CD4-positive, alpha-beta memory T cell (primary cell): ENCODE measurements around the gene CHSY3. TPM values are rescaled to one million over a fixed set of nuclear protein-coding genes. Genes with fewer than 3 reads are reported as not detected.
A peak's percentile ranks its signal among the peaks of the same experiment; 100 is the strongest.

Experiments used
- CTCF ChIA-PET: fragments of 350-600 bp; sonication (Branson Sonifier 250); formaldehyde crosslinking; loops from one replicate; lab custom pipeline; 2021; ENCODE audit warnings: inconsistent platforms; ENCODE audit not compliant: partially characterized antibody; lab: Charles Lee
- POLR2A ChIA-PET: fragments of 350-600 bp; sonication (Branson Sonifier 250); formaldehyde crosslinking; loops from one replicate; lab custom pipeline; 2021; ENCODE audit not compliant: partially characterized antibody; lab: Charles Lee
- DNase-seq, 5 donors: peaks; one replicate each; pipeline versions ENCODE4 v3.0.0 to v3.0.0-alpha.2; 2020 to 2022; ENCODE audit warnings: mixed read lengths in 1 of 5
- H3K27ac ChIP-seq: one replicate; pipeline ENCODE4 v1.7.0; 2013; ENCODE audit warnings: low read depth, low read length
- H3K27me3 ChIP-seq: 2 replicates; pipeline ENCODE4 v1.7.0; 2013; ENCODE audit warnings: mild to moderate bottlenecking, low read length, moderate library complexity; ENCODE audit not compliant: insufficient read depth
- H3K36me3 ChIP-seq: 2 replicates; pipeline ENCODE4 v1.7.0; 2013; ENCODE audit warnings: mild to moderate bottlenecking, low read length, moderate library complexity; ENCODE audit not compliant: insufficient read depth
- H3K4me1 ChIP-seq: 2 replicates; pipeline ENCODE4 v1.7.0; 2013; ENCODE audit warnings: mild to moderate bottlenecking, low read length, moderate library complexity; ENCODE audit not compliant: insufficient read depth
- H3K4me3 ChIP-seq, 2 donors: one replicate each; pipeline ENCODE4 v1.7.0; 2013; ENCODE audit warnings: low read length in 2 of 2, mild to moderate bottlenecking in 1 of 2
- H3K9me3 ChIP-seq, 2 donors: one replicate each; pipeline ENCODE4 v1.7.0; 2013; ENCODE audit warnings: low read length in 2 of 2, control low read depth in 1 of 2; ENCODE audit not compliant: control insufficient read depth in 1 of 2
- H3K27ac Mint-ChIP-seq, 7 donors: one replicate each; pipeline ENCODE4 v1.8.0; 2020 to 2021; ENCODE audit warnings: mixed read lengths in 7 of 7, mild to moderate bottlenecking in 6 of 7, inconsistent platforms in 3 of 7, moderate library complexity in 3 of 7
- H3K27me3 Mint-ChIP-seq, 2 donors: one replicate each; pipeline ENCODE4 v1.8.0; 2020 to 2021; ENCODE audit warnings: mixed read lengths in 2 of 2
- H3K36me3 Mint-ChIP-seq, 2 donors: one replicate each; pipeline ENCODE4 v1.8.0; 2020 to 2021; ENCODE audit warnings: mixed read lengths in 2 of 2, inconsistent platforms in 1 of 2, mild to moderate bottlenecking in 1 of 2
- H3K4me1 Mint-ChIP-seq, 4 donors: one replicate each; pipeline ENCODE4 v1.8.0; 2020 to 2021; ENCODE audit warnings: mixed read lengths in 4 of 4, mild to moderate bottlenecking in 1 of 4
- H3K4me3 Mint-ChIP-seq, 8 donors: one replicate each; pipeline ENCODE4 v1.8.0; 2020 to 2021; ENCODE audit warnings: mixed read lengths in 8 of 8, mild to moderate bottlenecking in 7 of 8, moderate library complexity in 6 of 8, inconsistent platforms in 3 of 8
- H3K9me3 Mint-ChIP-seq, 8 donors: one replicate each; pipeline ENCODE4 v1.8.0; 2020 to 2021; ENCODE audit warnings: mixed read lengths in 8 of 8, mild to moderate bottlenecking in 5 of 8, inconsistent platforms in 3 of 8, moderate library complexity in 1 of 8
- intact Hi-C: fragments of 100-400 bp; cut with micrococcal nuclease; formaldehyde crosslinking; loops from one replicate; pipeline ENCODE4 v1.15.1; 2023
- polyA plus RNA-seq, 2 donors: library from polyadenylated mRNA; unstranded; fragments of 300-500 nt; fragmentation: Illumina TruSeq; gene quantifications; one replicate each; pipeline ENCODE4 v1.2.3, GENCODE V29; 2021
- total RNA-seq, 2 experiments: library from RNA; stranded (reverse); gene quantifications; one replicate each; pipeline ENCODE4 v1.2.3, GENCODE V29; 2021

CHSY3 gene
- total and polyA plus RNA-seq, 4 experiments from 2014 or later, result not detected

DNA sequence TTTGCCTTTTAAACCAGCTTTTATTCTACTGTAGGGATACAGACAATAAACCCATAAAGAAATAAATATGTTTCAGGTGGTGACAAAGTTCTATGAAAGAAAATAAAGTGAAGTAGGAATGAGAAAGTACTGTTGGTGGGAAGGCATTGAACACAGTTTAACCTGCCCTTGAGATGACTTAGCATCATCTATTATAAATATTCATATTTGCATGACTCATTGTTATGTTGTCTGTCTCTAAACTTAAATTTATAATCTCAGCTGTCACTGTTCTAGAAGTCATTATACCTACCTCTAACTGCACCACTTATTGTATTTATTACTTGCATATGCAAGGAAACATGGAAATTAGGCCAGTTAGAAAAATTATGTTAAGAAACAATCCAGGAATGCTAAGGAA, 202.2 kb downstream of the CHSY3 start:
- no peaks in the 10 kb centered on the region for H3K9me3 Mint-ChIP-seq
- no peaks in the 10 kb centered on the region for H3K27me3 Mint-ChIP-seq
- ChIA-PET POLR2A (no interaction called here), CTCF (no interaction called here)
- no peaks in the 10 kb centered on the region for H3K4me1 Mint-ChIP-seq
- no peaks in the 10 kb centered on the region for H3K4me1 ChIP-seq
- H3K36me3 Mint-ChIP-seq, result no peaks in the 10 kb centered on the region
- H3K27me3 ChIP-seq, result no peaks in the 10 kb centered on the region
- intact Hi-C loops, result loop anchor here (5.0 kb wide), 1 partner anchor 1311 kb away; no protein-coding TSS in a partner anchor
- H3K27ac Mint-ChIP-seq, result no peak overlapping the region
- no peaks in the 10 kb centered on the region for H3K9me3 ChIP-seq
- H3K4me3 ChIP-seq, result no peak overlapping the region
- H3K36me3 ChIP-seq, result no peaks in the 10 kb centered on the region
- no peak for DNase-seq
- H3K27ac ChIP-seq, result no peak overlapping the region
- no peak overlapping the region for H3K4me3 Mint-ChIP-seq

DNA sequence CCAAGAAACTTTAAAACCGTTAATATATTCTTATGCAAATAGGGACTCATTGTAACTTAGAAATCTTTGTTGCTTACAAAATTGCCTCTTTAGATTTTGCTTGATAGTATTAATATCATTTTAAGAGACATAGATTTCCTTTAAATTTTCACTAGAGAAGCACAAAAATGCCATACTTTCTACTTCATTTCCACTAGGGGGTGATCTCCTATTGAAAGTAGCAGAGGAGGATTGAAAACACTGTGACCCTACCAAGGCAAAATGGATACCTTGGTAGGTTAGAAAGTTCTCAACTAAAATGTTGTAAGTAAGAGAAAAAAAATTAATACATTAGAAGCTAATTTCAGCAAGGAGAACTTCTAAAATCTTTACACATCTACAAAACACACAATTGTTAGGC, 204.9 kb downstream of the CHSY3 start:
- Mint-ChIP-seq H3K9me3 (no peaks in the 10 kb centered on the region), H3K27me3 (no peaks in the 10 kb centered on the region), H3K4me3 (no peak overlapping the region), H3K27ac (no peak overlapping the region), H3K36me3 (no peaks in the 10 kb centered on the region), H3K4me1 (no peaks in the 10 kb centered on the region)
- Histone ChIP-seq H3K9me3 (no peaks in the 10 kb centered on the region), H3K27ac (no peak overlapping the region), H3K36me3 (no peaks in the 10 kb centered on the region), H3K27me3 (no peaks in the 10 kb centered on the region), H3K4me3 (no peak overlapping the region), H3K4me1 (no peaks in the 10 kb centered on the region)
- ChIA-PET CTCF (no interaction called here), POLR2A (interaction anchor here (0.7 kb wide), 1 partner anchor 392 kb away, joined by 3 read pairs; no protein-coding TSS in a partner anchor)
- intact Hi-C loops, result loop anchor here (1.0 to 5.0 kb wide), 2 partner anchors 1001 to 1308 kb away; no protein-coding TSS in a partner anchor
- peak in 4 of 5 donors; percentile 8 to 23 (median 11) for DNase-seq

GRCh38 chr5:130110328-130110727, 206.1 kb downstream of the CHSY3 start:
- no peak overlapping the region for H3K27ac ChIP-seq
- Mint-ChIP-seq H3K36me3 (no peaks in the 10 kb centered on the region), H3K9me3 (no peaks in the 10 kb centered on the region), H3K27me3 (peaks cover 0 to 2% of the 10 kb centered on the region in 2 donors), H3K27ac (no peak overlapping the region), H3K4me3 (no peak overlapping the region), H3K4me1 (no peaks in the 10 kb centered on the region)
- no peak for DNase-seq
- no peaks in the 10 kb centered on the region for H3K27me3 ChIP-seq
- no peaks in the 10 kb centered on the region for H3K4me1 ChIP-seq
- H3K36me3 ChIP-seq, result no peaks in the 10 kb centered on the region
- H3K9me3 ChIP-seq, result no peaks in the 10 kb centered on the region
- intact Hi-C loops, result no loop called here
- CTCF ChIA-PET, result interaction anchor here (0.8 to 1.4 kb wide), 2 partner anchors 12 to 999 kb away, joined by 3 read pairs; no protein-coding TSS in a partner anchor
- no peak overlapping the region for H3K4me3 ChIP-seq
- POLR2A ChIA-PET, result no interaction called here

DNA sequence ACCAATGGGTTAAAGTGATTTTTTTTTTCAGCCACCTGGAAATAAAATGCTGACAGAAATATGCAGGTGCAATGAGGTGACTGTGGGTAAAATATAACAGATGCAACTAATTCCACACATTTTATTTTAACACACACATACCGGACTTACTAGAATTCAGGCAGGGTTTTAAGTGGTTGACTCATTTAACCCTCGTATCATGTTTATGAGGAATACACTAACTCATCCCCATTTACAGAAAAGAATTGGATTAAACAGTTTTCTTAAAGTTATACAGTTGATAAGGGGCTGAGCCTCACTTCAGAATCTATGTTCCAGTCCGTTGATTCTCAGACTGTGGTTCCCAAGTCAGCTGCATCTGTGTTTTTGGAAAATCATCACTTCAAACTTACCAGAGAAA, 207.5 kb downstream of the CHSY3 start:
- Mint-ChIP-seq H3K27ac (no peak overlapping the region), H3K9me3 (no peaks in the 10 kb centered on the region), H3K36me3 (no peaks in the 10 kb centered on the region), H3K4me3 (no peak overlapping the region), H3K27me3 (peaks cover 0 to 2% of the 10 kb centered on the region in 2 donors), H3K4me1 (no peaks in the 10 kb centered on the region)
- H3K36me3 ChIP-seq, result no peaks in the 10 kb centered on the region
- H3K27me3 ChIP-seq, result no peaks in the 10 kb centered on the region
- intact Hi-C loops, result no loop called here
- H3K27ac ChIP-seq, result no peak overlapping the region
- POLR2A ChIA-PET, result no interaction called here
- no peak overlapping the region for H3K4me3 ChIP-seq
- CTCF ChIA-PET, result no interaction called here
- no peak for DNase-seq
- no peaks in the 10 kb centered on the region for H3K9me3 ChIP-seq
- H3K4me1 ChIP-seq, result no peaks in the 10 kb centered on the region

- Mint-ChIP-seq H3K27me3 (peaks cover 0 to 2% of the 10 kb centered on the region in 2 donors), H3K36me3 (no peaks in the 10 kb centered on the region), H3K4me1 (no peaks in the 10 kb centered on the region), H3K27ac (no peak overlapping the region), H3K9me3 (no peaks in the 10 kb centered on the region), H3K4me3 (no peak overlapping the region)
- H3K27me3 ChIP-seq, result no peaks in the 10 kb centered on the region
- no peak overlapping the region for H3K27ac ChIP-seq
- intact Hi-C loops, result no loop called here
- CTCF ChIA-PET, result interaction anchor here (0.6 kb wide), 1 partner anchor 1067 kb away, joined by 5 read pairs; no protein-coding TSS in a partner anchor
- no peaks in the 10 kb centered on the region for H3K9me3 ChIP-seq
- POLR2A ChIA-PET, result no interaction called here
- H3K4me3 ChIP-seq, result no peak overlapping the region
- H3K4me1 ChIP-seq, result no peaks in the 10 kb centered on the region
- no peak for DNase-seq
- H3K36me3 ChIP-seq, result no peaks in the 10 kb centered on the region
Observed at GRCh38 chr5:130112246-130112645, 208.0 kb downstream of the CHSY3 start.

DNA sequence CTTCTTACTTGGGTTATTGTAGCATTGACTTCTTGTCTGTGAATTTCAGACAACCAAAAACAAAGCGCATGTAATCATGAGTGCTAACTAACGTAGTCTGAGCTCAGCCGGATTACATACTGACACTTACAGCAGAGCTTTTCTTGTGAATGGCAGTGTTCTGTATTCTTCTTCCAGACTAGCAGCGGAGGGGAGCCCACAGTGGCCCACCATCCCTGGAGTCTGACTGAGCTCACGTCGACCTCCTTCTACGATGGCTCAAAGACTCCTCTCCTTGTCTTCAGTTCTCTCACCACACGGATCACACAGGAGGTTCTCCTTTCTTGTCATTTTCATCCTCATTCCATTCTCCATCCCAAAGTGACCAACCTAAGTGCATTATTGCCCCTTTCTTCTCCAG, 211.4 kb downstream of the CHSY3 start:
- POLR2A ChIA-PET, result no interaction called here
- H3K4me1 ChIP-seq, result no peaks in the 10 kb centered on the region
- peaks cover 2 to 5% of the 10 kb centered on the region in 2 donors for H3K27me3 Mint-ChIP-seq
- no peak overlapping the region for H3K27ac ChIP-seq
- H3K27ac Mint-ChIP-seq, result no peak overlapping the region
- H3K36me3 Mint-ChIP-seq, result no peaks in the 10 kb centered on the region
- intact Hi-C loops, result no loop called here
- no peaks in the 10 kb centered on the region for H3K27me3 ChIP-seq
- no peak overlapping the region for H3K4me3 ChIP-seq
- H3K4me3 Mint-ChIP-seq, result no peak overlapping the region
- H3K9me3 Mint-ChIP-seq, result no peaks in the 10 kb centered on the region
- no peak for DNase-seq
- H3K36me3 ChIP-seq, result no peaks in the 10 kb centered on the region
- H3K4me1 Mint-ChIP-seq, result no peaks in the 10 kb centered on the region
- CTCF ChIA-PET, result interaction anchor here (1.5 to 1.9 kb wide), 2 partner anchors 10 to 11 kb away, joined by 3 to 4 read pairs; no protein-coding TSS in a partner anchor
- H3K9me3 ChIP-seq, result no peaks in the 10 kb centered on the region

GRCh38 chr5:130116462-130116861, 212.2 kb downstream of the CHSY3 start:
- no peaks in the 10 kb centered on the region for H3K27me3 ChIP-seq
- intact Hi-C loops, result no loop called here
- no peak overlapping the region for H3K27ac ChIP-seq
- no peaks in the 10 kb centered on the region for H3K36me3 ChIP-seq
- no peaks in the 10 kb centered on the region for H3K4me1 ChIP-seq
- H3K4me3 ChIP-seq, result no peak overlapping the region
- H3K9me3 Mint-ChIP-seq, result no peaks in the 10 kb centered on the region
- H3K36me3 Mint-ChIP-seq, result no peaks in the 10 kb centered on the region
- H3K4me1 Mint-ChIP-seq, result no peaks in the 10 kb centered on the region
- H3K4me3 Mint-ChIP-seq, result no peak overlapping the region
- H3K27me3 Mint-ChIP-seq, result peaks cover 2 to 5% of the 10 kb centered on the region in 2 donors
- no peak overlapping the region for H3K27ac Mint-ChIP-seq
- POLR2A ChIA-PET, result no interaction called here
- no peaks in the 10 kb centered on the region for H3K9me3 ChIP-seq
- no peak for DNase-seq
- CTCF ChIA-PET, result interaction anchor here (1.9 kb wide), 1 partner anchor 10 kb away, joined by 4 read pairs; no protein-coding TSS in a partner anchor
